ENCODE data around the gene CTDNEP1. TPM values are rescaled to one million over a fixed set of nuclear protein-coding genes. Genes with fewer than 3 reads are reported as not detected.

CTDNEP1 gene
- total RNA-seq, 2 donors from 2014 or later = 171 to 179 TPM

GRCh38 chr17:7240375-7240774, 11.2 kb downstream of the CTDNEP1 start:
- no peaks in the 10 kb centered on the region for H3K9me3 Mint-ChIP-seq
- peak overlapping the region; percentile 18 to 91 for H3K27ac Mint-ChIP-seq
- H3K36me3 Mint-ChIP-seq = peaks cover 29 to 33% of the 10 kb centered on the region in 2 donors
- DNase-seq (ENCODE audit: low spot score in 2 of 2) (no peak), ATAC-seq (no peak)

- ATAC-seq (peak; percentile 71 to 78), DNase-seq (ENCODE audit: low spot score in 2 of 2) (peak; percentile 95 to 98)
- Mint-ChIP-seq H3K36me3 (peaks cover 33 to 36% of the 10 kb centered on the region in 2 donors), H3K9me3 (no peaks in the 10 kb centered on the region), H3K27ac (peak within 1 kb of the TSS; percentile 91 to 98)
Measured at GRCh38 chr17:7239091-7240027, 12.2 kb downstream of the CTDNEP1 start, which contains the start of gene PHF23. Gene PHF23 (minus strand): TSS chr17:7239457. CDS start chr17:7239279, 178 bp downstream.

DNA sequence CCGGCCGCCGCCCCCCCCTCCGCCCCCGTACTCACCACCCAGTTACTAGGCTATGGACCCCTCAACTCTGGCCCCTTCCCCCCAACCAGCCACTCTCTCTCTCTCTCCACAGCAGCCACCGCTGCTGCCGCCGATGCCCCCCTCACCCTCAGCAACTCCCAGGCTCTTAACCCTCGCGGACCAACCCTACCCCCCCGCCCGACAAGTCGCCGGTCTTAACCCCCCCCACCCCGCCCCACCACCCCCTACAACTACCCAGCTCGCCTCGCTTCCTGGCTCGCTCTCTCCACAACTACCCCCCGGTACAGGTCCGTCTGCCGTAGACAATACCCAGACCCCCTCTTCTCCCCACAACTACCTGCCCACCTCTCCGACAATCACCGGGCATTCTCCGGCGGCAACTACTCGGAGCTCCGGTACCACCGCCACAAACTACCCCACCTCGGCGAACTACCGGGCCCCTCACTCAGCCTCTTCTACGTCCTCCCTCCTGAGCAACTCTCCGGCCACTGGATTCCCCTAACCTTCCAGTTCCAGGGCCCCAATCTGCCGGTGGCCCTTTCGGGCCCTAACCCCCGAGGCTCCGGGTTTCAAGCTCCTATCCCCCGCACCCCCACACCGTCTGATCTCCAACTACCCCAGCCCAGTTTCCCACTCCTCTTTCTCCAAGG, 13.0 kb downstream of the CTDNEP1 start:
- Mint-ChIP-seq H3K27ac (peak overlapping the region; percentile 91 to 98), H3K36me3 (peaks cover 39 to 41% of the 10 kb centered on the region in 2 donors), H3K9me3 (no peaks in the 10 kb centered on the region)
- DNase-seq (ENCODE audit: low spot score in 2 of 2) = peak in 1 of 2 donors; percentile 38
- ATAC-seq = no peak

DNA sequence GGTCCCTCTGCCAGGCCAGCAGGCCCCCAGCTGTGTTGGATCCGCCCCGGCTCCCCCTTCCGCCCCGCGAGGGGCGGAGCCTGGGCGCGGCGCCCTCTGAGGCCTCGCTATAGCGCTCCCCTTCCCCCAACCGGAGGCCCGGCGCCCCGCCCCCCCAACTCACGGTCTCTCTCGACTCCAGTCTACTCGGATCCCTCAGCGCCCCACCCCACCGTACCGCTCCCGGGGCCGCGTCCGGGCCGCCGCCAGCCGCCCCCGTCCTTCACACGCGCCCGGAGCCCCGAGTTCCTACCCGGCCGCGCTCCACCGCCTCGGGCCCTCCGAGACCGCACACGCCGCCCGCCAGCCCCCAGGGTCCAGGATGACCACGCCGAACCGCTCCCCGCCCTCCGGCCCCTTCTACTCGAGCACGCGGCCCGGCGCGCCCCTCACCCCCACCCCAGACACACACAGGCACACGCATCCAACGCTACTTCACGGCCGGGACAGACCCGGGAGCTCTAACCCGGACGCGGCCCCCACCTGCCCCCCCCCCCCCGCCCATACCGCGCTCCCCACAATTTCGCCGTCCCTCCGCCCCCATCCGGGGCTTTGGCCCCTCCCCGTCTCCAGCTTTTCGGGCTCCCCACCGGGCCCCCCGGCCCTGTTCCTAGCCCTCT, 13.6 kb downstream of the CTDNEP1 start:
- peak in 1 of 2 donors; percentile 84 for DNase-seq (ENCODE audit: low spot score in 2 of 2)
- ATAC-seq = peak; percentile 2 to 50
- Mint-ChIP-seq H3K27ac (peak overlapping the region; percentile 89 to 91), H3K36me3 (peaks cover 46 to 47% of the 10 kb centered on the region in 2 donors), H3K9me3 (no peaks in the 10 kb centered on the region)

GRCh38 chr17:7237266-7237760, 14.2 kb downstream of the CTDNEP1 start:
- DNase-seq (ENCODE audit: low spot score in 2 of 2) (no peak), ATAC-seq (no peak)
- H3K36me3 Mint-ChIP-seq = peaks cover 43 to 48% of the 10 kb centered on the region in 2 donors
- H3K27ac Mint-ChIP-seq = peak overlapping the region; percentile 91
- H3K9me3 Mint-ChIP-seq = no peaks in the 10 kb centered on the region

GRCh38 chr17:7236808-7237207, 14.7 kb downstream of the CTDNEP1 start:
- Mint-ChIP-seq H3K36me3 (peaks cover 43 to 48% of the 10 kb centered on the region in 2 donors), H3K9me3 (no peaks in the 10 kb centered on the region), H3K27ac (peak overlapping the region; percentile 91)
- no peak for ATAC-seq
- DNase-seq (ENCODE audit: low spot score in 2 of 2) = no peak

DNA sequence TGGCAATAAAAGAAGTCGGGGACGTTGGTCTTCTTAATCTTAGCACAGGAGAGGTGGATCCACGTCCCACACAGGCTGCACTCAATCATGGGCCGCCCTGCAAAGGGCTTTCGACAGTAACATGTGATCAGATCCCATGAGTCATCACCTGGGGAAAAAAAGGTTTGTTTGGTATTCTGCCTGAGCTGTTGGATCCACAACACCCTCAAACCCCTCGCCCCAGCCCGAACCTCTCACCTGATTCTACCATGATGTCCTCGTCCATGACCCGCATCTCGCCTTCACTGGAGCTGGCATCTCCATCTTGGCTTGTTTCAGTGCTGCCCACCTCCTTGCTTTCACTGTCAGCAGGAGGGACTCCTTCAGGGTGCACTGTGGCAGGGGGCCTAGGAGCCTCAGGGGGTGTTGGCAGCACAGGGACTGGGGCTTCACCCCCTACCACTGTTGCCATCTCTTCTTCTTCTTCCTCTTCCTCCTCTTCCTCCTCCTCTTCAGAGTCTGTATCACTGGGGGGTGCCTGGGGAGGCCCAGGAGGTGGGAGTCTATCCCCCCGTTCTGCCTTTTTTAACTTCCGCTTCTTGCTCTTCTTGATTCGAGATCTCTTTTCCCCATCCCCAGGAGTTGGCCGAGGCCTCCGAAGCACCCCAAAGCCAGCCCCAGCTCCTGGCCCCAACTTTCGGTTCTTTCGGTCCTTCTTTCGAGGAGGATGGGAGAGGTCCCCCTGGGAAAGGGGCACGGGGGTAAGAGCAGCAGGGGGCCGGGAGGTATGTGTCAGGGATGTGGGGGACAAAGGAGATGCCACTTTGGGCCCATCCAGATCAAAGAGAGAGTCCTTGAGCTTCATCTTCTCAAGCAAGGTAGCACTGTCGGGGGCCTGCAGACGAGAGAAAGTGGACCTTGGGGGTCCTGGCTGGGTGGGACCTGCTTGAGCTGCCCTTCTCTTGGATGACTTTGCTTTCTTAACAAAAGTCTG, 15.6 kb downstream of the CTDNEP1 start:
- H3K36me3 Mint-ChIP-seq = peaks cover 34 to 39% of the 10 kb centered on the region in 2 donors
- H3K27ac Mint-ChIP-seq = peak overlapping the region in 1 of 2 donors; percentile 91
- DNase-seq (ENCODE audit: low spot score in 2 of 2) (no peak), ATAC-seq (no peak)
- H3K9me3 Mint-ChIP-seq = no peaks in the 10 kb centered on the region

GRCh38 chr17:7234083-7234951, 17.2 kb downstream of the CTDNEP1 start, which contains the start of gene DVL2:
Gene DVL2 (minus strand): TSS chr17:7234517. CDS start chr17:7234262, 255 bp downstream.
- peak; percentile 62 to 63 for ATAC-seq
- peak; percentile 92 to 96 for DNase-seq (ENCODE audit: low spot score in 2 of 2)
- H3K27ac Mint-ChIP-seq = peak within 1 kb of the TSS; percentile 92 to 97
- no peaks in the 10 kb centered on the region for H3K9me3 Mint-ChIP-seq
- H3K36me3 Mint-ChIP-seq = peaks cover 28 to 43% of the 10 kb centered on the region in 2 donors

- ATAC-seq (peak; percentile 1 to 17), DNase-seq (ENCODE audit: low spot score in 2 of 2) (peak in 1 of 2 donors; percentile 28)
- H3K36me3 Mint-ChIP-seq = peaks cover 28 to 43% of the 10 kb centered on the region in 2 donors
- no peaks in the 10 kb centered on the region for H3K9me3 Mint-ChIP-seq
- peak overlapping the region; percentile 90 to 92 for H3K27ac Mint-ChIP-seq
Measured at GRCh38 chr17:7233701-7234082, 17.8 kb downstream of the CTDNEP1 start.

DNA sequence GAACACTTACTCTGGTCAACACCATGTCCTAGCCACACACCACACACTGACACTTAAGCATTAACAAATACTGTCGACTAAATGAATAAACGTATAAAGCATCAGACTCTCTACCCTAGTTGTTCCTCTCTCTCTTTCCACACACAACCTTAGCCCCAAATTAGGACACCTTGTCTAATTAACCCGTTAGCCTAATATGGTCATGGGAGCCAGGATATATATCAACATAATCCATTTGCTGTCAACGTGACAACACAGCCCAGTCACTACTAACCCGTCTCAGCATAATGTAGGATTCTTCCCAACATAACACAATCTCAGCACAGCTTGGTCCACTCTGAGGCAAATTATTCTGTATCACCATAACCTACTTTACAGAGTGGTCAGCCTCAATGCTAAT, 19.4 kb downstream of the CTDNEP1 start:
- H3K36me3 Mint-ChIP-seq = peaks cover 32 to 48% of the 10 kb centered on the region in 2 donors
- no peaks in the 10 kb centered on the region for H3K9me3 Mint-ChIP-seq
- no peak for DNase-seq (ENCODE audit: low spot score in 2 of 2)
- ATAC-seq = no peak
- H3K27ac Mint-ChIP-seq = peak overlapping the region in 1 of 2 donors; percentile 18

DNA sequence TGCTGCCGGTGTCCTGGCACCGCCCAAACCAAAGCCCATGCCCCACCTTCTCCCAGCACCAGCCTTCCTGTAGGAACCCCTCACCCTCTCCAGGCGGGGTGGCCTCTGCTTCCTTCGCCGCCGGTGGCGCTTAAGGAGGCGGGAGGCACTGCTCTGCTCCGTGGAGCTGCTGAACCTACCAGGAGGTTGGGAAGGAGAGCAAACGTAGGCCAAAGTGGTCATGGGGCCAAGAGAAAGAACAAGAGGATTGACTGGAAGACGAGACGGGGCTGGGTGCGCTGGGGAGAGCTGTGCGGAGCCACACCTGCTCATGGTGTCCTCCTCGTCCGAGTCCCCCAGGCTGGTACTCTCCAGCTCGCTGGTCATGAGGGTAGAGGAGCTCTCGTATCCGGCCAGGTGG, 22.0 kb downstream of the CTDNEP1 start:
- DNase-seq (ENCODE audit: low spot score in 2 of 2) (no peak), ATAC-seq (no peak)
- no peaks in the 10 kb centered on the region for H3K9me3 Mint-ChIP-seq
- no peak overlapping the region for H3K27ac Mint-ChIP-seq
- peaks cover 25 to 36% of the 10 kb centered on the region in 2 donors for H3K36me3 Mint-ChIP-seq

- no peak for ATAC-seq
- Mint-ChIP-seq H3K9me3 (no peaks in the 10 kb centered on the region), H3K36me3 (peaks cover 23 to 37% of the 10 kb centered on the region in 2 donors), H3K27ac (no peak overlapping the region)
- DNase-seq (ENCODE audit: low spot score in 2 of 2) = no peak
Measured at GRCh38 chr17:7228920-7229319, 22.6 kb downstream of the CTDNEP1 start.

DNA sequence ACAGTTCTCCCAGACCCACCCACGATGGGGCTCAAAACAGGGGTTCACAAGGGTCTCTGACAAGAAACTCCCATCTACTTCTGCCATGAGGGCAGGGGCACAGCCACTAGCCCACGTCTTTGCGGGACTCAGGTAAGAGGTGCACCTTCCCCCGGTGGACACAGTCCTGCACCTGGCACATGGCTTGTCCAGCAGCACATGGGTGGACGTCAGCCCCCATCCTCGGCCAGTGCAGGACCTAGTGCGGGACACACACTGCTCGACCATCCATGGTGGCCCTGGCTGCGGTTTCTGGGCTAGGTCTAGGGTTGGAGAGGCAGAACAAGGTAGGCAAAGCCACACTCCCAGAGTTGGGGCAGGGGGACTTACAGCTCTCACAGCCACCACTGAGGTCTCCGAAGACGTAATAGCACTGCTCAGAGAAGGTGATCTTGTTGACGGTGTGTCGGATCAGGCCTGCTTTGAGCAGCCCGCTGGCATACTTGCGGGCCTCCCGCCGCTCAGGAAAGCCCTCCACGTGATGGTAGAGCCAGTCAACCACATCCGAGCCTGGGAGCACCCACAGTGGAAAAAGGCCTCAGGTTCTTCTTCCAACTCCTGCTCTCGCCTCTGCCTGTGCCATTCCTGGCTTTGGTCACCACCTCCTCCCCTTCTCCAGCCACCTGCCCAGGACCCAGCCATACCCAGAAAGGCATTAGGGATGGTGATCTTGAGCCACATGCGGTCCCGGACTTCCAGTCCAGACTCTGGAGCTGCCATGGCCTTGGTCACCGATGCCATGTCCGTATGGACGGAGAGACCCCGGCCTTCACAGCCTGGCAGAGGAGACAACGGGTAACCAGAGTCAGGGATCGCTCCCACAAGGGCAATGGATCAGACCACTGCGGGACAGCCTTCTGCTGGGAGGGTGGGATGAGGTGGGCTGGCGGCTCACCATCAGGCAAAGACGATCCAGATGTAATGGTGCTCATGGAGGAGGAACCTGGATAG, 24.5 kb downstream of the CTDNEP1 start:
- ATAC-seq (peak in 1 of 2 donors; percentile 7), DNase-seq (ENCODE audit: low spot score in 2 of 2) (no peak)
- peak overlapping the region in 1 of 2 donors; percentile 59 for H3K27ac Mint-ChIP-seq
- H3K9me3 Mint-ChIP-seq = no peaks in the 10 kb centered on the region
- H3K36me3 Mint-ChIP-seq = peaks cover 8 to 28% of the 10 kb centered on the region in 2 donors
